NCI-H774 (cell line): ENCODE measurements around the gene VIPR2.
"Not testable (repeated sequence)": the region's sequence is repeated elsewhere in the genome, so short reads cannot be mapped to it uniquely, and the experiment has no call there.

Source experiments
- DNase-seq: peaks from one replicate; lab custom pipeline; 2025; lab: John Stamatoyannopoulos, UW

The VIPR2 gene

GRCh38 chr7:158988302-158988862 is 156.3 kb downstream of the VIPR2 start:
- no peak for DNase-seq

- no peak for DNase-seq
Observed at GRCh38 chr7:158987691-158988090, 157.0 kb downstream of the VIPR2 start.

GRCh38 chr7:158985583-158985982 is 159.1 kb downstream of the VIPR2 start:
- no peak for DNase-seq

GRCh38 chr7:158984007-158984406 is 160.7 kb downstream of the VIPR2 start:
- not testable (repeated sequence) for DNase-seq

GRCh38 chr7:158982080-158982479 is 162.6 kb downstream of the VIPR2 start:
- DNase-seq = not testable (repeated sequence)

GRCh38 chr7:158979635-158980351 is 164.9 kb downstream of the VIPR2 start:
- DNase-seq = no peak

- no peak for DNase-seq
Observed at GRCh38 chr7:158979023-158979529, 165.6 kb downstream of the VIPR2 start.
